Measurements from ENCODE around the gene CNOT1.
"Not testable (repeated sequence)": the region's sequence is repeated elsewhere in the genome, so short reads cannot be mapped to it uniquely, and the experiment has no call there.

- not testable (repeated sequence) for TF ChIP-seq CTCF (IDR thresholded peaks at IDR 0.05; ENCODE audit: low read length); EZH2 (IDR thresholded peaks at IDR 0.05; ENCODE audit: borderline replicate concordance, low read length)
Measured at GRCh38 chr16:58565697-58566096, 63.9 kb downstream of the CNOT1 start.

Measured in OCI-LY1 (cell line).